Esophagus mucosa (tissue), 1 donor: ENCODE data around the gene PIGL. TPM values are rescaled to one million over a fixed set of nuclear protein-coding genes. Genes with fewer than 3 reads are reported as not detected.

Source experiments
- ATAC-seq: fragments of 200-7000 bp; cut with Tn5 transposase; one replicate; pipeline ENCODE4 v1.9.1; 2020
- total RNA-seq: library from RNA; stranded (reverse); gene quantifications from one replicate; pipeline ENCODE4 v1.2.4, GENCODE V29; 2023
- donor health status: DM: yes; HTN: yes; CAD: no.

The PIGL gene
- total RNA-seq, 1 donor from 2014 or later: 18.9 TPM

GRCh38 chr17:16354585-16354984 lies 137.6 kb downstream of the PIGL start:
- ATAC-seq: no peak

- no peak for ATAC-seq
Measured at GRCh38 chr17:16358394-16358793, 141.4 kb downstream of the PIGL start.

- no peak for ATAC-seq
Measured at GRCh38 chr17:16361874-16362273, 144.9 kb downstream of the PIGL start.

- ATAC-seq: peak; percentile 93
Measured at GRCh38 chr17:16363749-16364536, 146.9 kb downstream of the PIGL start.

- ATAC-seq: no peak
Measured at GRCh38 chr17:16364625-16365024, 147.6 kb downstream of the PIGL start.

GRCh38 chr17:16371742-16372141 lies 154.7 kb downstream of the PIGL start:
- no peak for ATAC-seq

GRCh38 chr17:16374146-16374938 lies 157.3 kb downstream of the PIGL start:
- ATAC-seq: peak; percentile 13

Other genes starting within 250 kb of the PIGL start
- gene ZSWIM7, start 217.5 kb upstream of the PIGL start, total RNA-seq: 6.8 TPM
- gene TTC19, start 217.4 kb upstream of the PIGL start, total RNA-seq: 20.4 TPM
- gene NCOR1, start 1.7 kb upstream of the PIGL start, total RNA-seq: 71.0 TPM
- gene CENPV, start 136.3 kb downstream of the PIGL start, total RNA-seq: 1.2 TPM
- 475 TPM for gene UBB, start 163.9 kb downstream of the PIGL start, total RNA-seq
- gene TRPV2, start 198.4 kb downstream of the PIGL start, total RNA-seq: 2.7 TPM